Tibial artery (tissue), 4 donors: Measurements from ENCODE around the gene FBXO3.

ENCODE experiments used
- DNase-seq, 2 donors: peaks; one replicate each; pipeline ENCODE4 v3.0.0-alpha.2; 2019
- H3K27ac ChIP-seq, 2 donors: fragments of 200-600 bp; sonication (generic) in 1 of 2; 1 replicate in 1 of 2; 2 replicates in 1 of 2; pipeline ENCODE4 v1.5.1; 2018 to 2019; ENCODE audit warnings: mild to moderate bottlenecking in 1 of 2
- H3K27me3 ChIP-seq, 2 donors: fragments of 200-600 bp; sonication (generic) in 1 of 2; one replicate each; pipeline versions ENCODE4 v1.5.1 to v1.6.0; 2016 to 2019
- H3K36me3 ChIP-seq, 3 donors: fragments of 200-600 bp; sonication (generic) in 2 of 3; one replicate each; pipeline ENCODE4 v1.5.1; 2016 to 2019; ENCODE audit warnings: mild to moderate bottlenecking in 2 of 3
- H3K4me1 ChIP-seq, 4 donors: fragments of 200-600 bp; sonication (generic) in 2 of 4; 1 replicate in 3 of 4; 2 replicates in 1 of 4; pipeline ENCODE4 v1.5.1; 2016 to 2019
- H3K4me3 ChIP-seq, 2 donors: fragments of 200-600 bp; sonication (generic) in 1 of 2; 1 replicate in 1 of 2; 2 replicates in 1 of 2; pipeline ENCODE4 v1.5.1; 2018 to 2019; ENCODE audit warnings: mild to moderate bottlenecking in 2 of 2
- H3K9me3 ChIP-seq, 3 donors: fragments of 200-600 bp; sonication (generic) in 1 of 3; one replicate each; pipeline ENCODE4 v1.5.1; 2016 to 2019
- CTCF ChIP-seq, 2 experiments: fragments of 200-600 bp in 1 of 2; fragments of 450-650 bp in 1 of 2; IDR thresholded peaks; one replicate each; pipeline ENCODE4 v1.5.1; 2017 to 2019; ENCODE audit warnings: antibody characterized with exemption in 2 of 2, mild to moderate bottlenecking in 1 of 2, moderate library complexity in 1 of 2
- intact Hi-C: fragments of 100-400 bp; cut with DNase I; formaldehyde crosslinking; loops from one replicate; pipeline ENCODE4 v1.15.0; 2023; ENCODE audit warnings: low total_unique reads

The FBXO3 gene

GRCh38 chr11:33721426-33721825 is 52.9 kb downstream of the FBXO3 start:
- intact Hi-C loops = no loop called here
- no peaks in the 10 kb centered on the region for H3K9me3 ChIP-seq
- no peak for DNase-seq

GRCh38 chr11:33719587-33719986 is 54.7 kb downstream of the FBXO3 start:
- DNase-seq = no peak
- TF ChIP-seq CTCF (IDR thresholded peaks at IDR 0.05) = no peak
- intact Hi-C loops = no loop called here
- Histone ChIP-seq H3K9me3 (no peaks in the 10 kb centered on the region), H3K4me1 (peaks cover 0 to 37% (median 27%) of the 10 kb centered on the region in 4 donors), H3K36me3 (peaks cover 63 to 75% (median 70%) of the 10 kb centered on the region in 3 donors), H3K27me3 (no peaks in the 10 kb centered on the region), H3K4me3 (no peak overlapping the region), H3K27ac (no peak overlapping the region)

More at GRCh38 chr11:33721426-33721825, 52.9 kb downstream of the FBXO3 start:
- Histone ChIP-seq H3K27ac (peak overlapping the region in 1 of 2 donors; percentile 67), H3K4me1 (peaks cover 0 to 48% (median 34%) of the 10 kb centered on the region in 4 donors), H3K36me3 (peaks cover 44 to 58% (median 57%) of the 10 kb centered on the region in 3 donors), H3K27me3 (no peaks in the 10 kb centered on the region), H3K4me3 (no peak overlapping the region)
- TF ChIP-seq CTCF (IDR thresholded peaks at IDR 0.05) = no peak

- Histone ChIP-seq H3K27me3 (no peaks in the 10 kb centered on the region), H3K4me1 (peaks cover 0 to 26% (median 15%) of the 10 kb centered on the region in 4 donors), H3K36me3 (peaks cover 71 to 86% (median 79%) of the 10 kb centered on the region in 3 donors), H3K4me3 (no peak overlapping the region), H3K27ac (no peak overlapping the region), H3K9me3 (no peaks in the 10 kb centered on the region)
- no peak for DNase-seq
- TF ChIP-seq CTCF (IDR thresholded peaks at IDR 0.05) = no peak
- intact Hi-C loops = no loop called here
These were observed 55.9 kb downstream of the FBXO3 start for GRCh38 chr11:33718440-33718839.

GRCh38 chr11:33716243-33716642 is 58.1 kb downstream of the FBXO3 start:
- no peak for DNase-seq
- Histone ChIP-seq H3K4me1 (peaks cover 0 to 4% (median 0%) of the 10 kb centered on the region in 4 donors), H3K9me3 (no peaks in the 10 kb centered on the region), H3K27me3 (no peaks in the 10 kb centered on the region), H3K4me3 (no peak overlapping the region), H3K27ac (no peak overlapping the region), H3K36me3 (peaks cover 72 to 90% (median 86%) of the 10 kb centered on the region in 3 donors)
- peak; percentile 6 to 9 for TF ChIP-seq CTCF (IDR thresholded peaks at IDR 0.05)
- intact Hi-C loops = no loop called here

- Histone ChIP-seq H3K36me3 (peaks cover 76 to 85% (median 84%) of the 10 kb centered on the region in 3 donors), H3K9me3 (no peaks in the 10 kb centered on the region), H3K4me3 (no peak overlapping the region), H3K4me1 (no peaks in the 10 kb centered on the region), H3K27me3 (no peaks in the 10 kb centered on the region), H3K27ac (no peak overlapping the region)
- intact Hi-C loops = no loop called here
- TF ChIP-seq CTCF (IDR thresholded peaks at IDR 0.05) = no peak
- DNase-seq = no peak
These were observed 60.4 kb downstream of the FBXO3 start for GRCh38 chr11:33713856-33714398.
